Liver (tissue), 9 donors: Measurements from ENCODE around the gene KRTAP5-2. TPM values are rescaled to one million over a fixed set of nuclear protein-coding genes. Genes with fewer than 3 reads are reported as not detected.

Source experiments
- DNase-seq: peaks from one replicate; pipeline ENCODE4 v3.0.0-alpha.2; 2017; ENCODE audit warnings: low spot score
- H3K27ac ChIP-seq, 2 donors: one replicate each; pipeline ENCODE4 v1.7.0; 2013; ENCODE audit warnings: inconsistent platforms in 2 of 2, low read length in 2 of 2, control low read depth in 1 of 2, low read depth in 1 of 2, mild to moderate bottlenecking in 1 of 2
- H3K27me3 ChIP-seq, 4 donors: one replicate each; pipeline versions ENCODE4 v1.6.1 to v1.7.0; 2013; ENCODE audit warnings: low read length in 3 of 4, inconsistent platforms in 1 of 4, mild to moderate bottlenecking in 1 of 4, moderate library complexity in 1 of 4; ENCODE audit not compliant: control insufficient read depth in 4 of 4, insufficient read depth in 4 of 4
- H3K36me3 ChIP-seq, 4 donors: one replicate each; pipeline versions ENCODE4 v1.6.1 to v1.7.0; 2013; ENCODE audit warnings: low read length in 3 of 4, mild to moderate bottlenecking in 3 of 4, low read depth in 1 of 4, moderate library complexity in 1 of 4; ENCODE audit not compliant: control insufficient read depth in 4 of 4, insufficient read depth in 3 of 4
- H3K4me1 ChIP-seq, 4 donors: one replicate each; pipeline versions ENCODE4 v1.6.1 to v1.7.0; 2013; ENCODE audit warnings: low read length in 3 of 4, mild to moderate bottlenecking in 3 of 4, moderate library complexity in 1 of 4; ENCODE audit not compliant: control insufficient read depth in 4 of 4, insufficient read depth in 4 of 4
- H3K4me3 ChIP-seq, 3 donors: one replicate each; pipeline versions ENCODE4 v1.6.1 to v1.7.0; 2013; ENCODE audit warnings: low read length in 3 of 3, control low read depth in 1 of 3, low read depth in 1 of 3, mild to moderate bottlenecking in 1 of 3
- H3K9ac ChIP-seq, 2 donors: one replicate each; pipeline ENCODE4 v1.7.0; 2013; ENCODE audit warnings: low read length in 2 of 2, mild to moderate bottlenecking in 2 of 2, moderate library complexity in 2 of 2, control low read depth in 1 of 2, low read depth in 1 of 2
- H3K9me3 ChIP-seq, 4 donors: one replicate each; pipeline versions ENCODE4 v1.6.1 to v1.7.0; 2013; ENCODE audit warnings: low read length in 3 of 4; ENCODE audit not compliant: control insufficient read depth in 4 of 4
- ATF3 ChIP-seq: IDR thresholded peaks from 2 replicates; pipeline ENCODE4 v1.6.1; 2016; ENCODE audit warnings: antibody characterized with exemption
- CTCF ChIP-seq: fragments of 150-350 bp; IDR thresholded peaks from 2 replicates; pipeline ENCODE4 v1.5.1; 2017; ENCODE audit warnings: improper control_type of control experiment, low read depth, low read length; ENCODE audit not compliant: missing input control
- EGR1 ChIP-seq, 2 donors: IDR thresholded peaks; 2 replicates each; pipeline ENCODE4 v1.6.1; 2016 to 2018; ENCODE audit warnings: antibody characterized with exemption in 2 of 2, low read depth in 2 of 2
- FOXA1 ChIP-seq: IDR thresholded peaks from 2 replicates; pipeline ENCODE4 v1.6.1; 2016; ENCODE audit warnings: antibody characterized with exemption
- FOXA2 ChIP-seq: IDR thresholded peaks from 2 replicates; pipeline ENCODE4 v1.6.1; 2016; ENCODE audit warnings: antibody characterized with exemption
- GABPA ChIP-seq, 2 donors: IDR thresholded peaks in 1 of 2; conservative IDR thresholded peaks in 1 of 2; 2 replicates each; pipeline ENCODE4 v1.6.1; 2016; ENCODE audit warnings: antibody characterized with exemption in 2 of 2, mild to moderate bottlenecking in 1 of 2, moderate library complexity in 1 of 2
- HNF4A ChIP-seq, 2 donors: conservative IDR thresholded peaks; 2 replicates each; pipeline ENCODE4 v1.6.1; 2016; ENCODE audit warnings: antibody characterized with exemption in 2 of 2, mild to moderate bottlenecking in 2 of 2
- HNF4G ChIP-seq: IDR thresholded peaks from 2 replicates; pipeline ENCODE4 v1.6.1; 2016; ENCODE audit warnings: antibody characterized with exemption
- JUND ChIP-seq, 2 donors: IDR thresholded peaks; 2 replicates each; pipeline ENCODE4 v1.6.1; 2016; ENCODE audit warnings: antibody characterized with exemption in 2 of 2
- MAX ChIP-seq: IDR thresholded peaks from 2 replicates; pipeline ENCODE4 v1.6.1; 2016; ENCODE audit warnings: antibody characterized with exemption
- NR2F2 ChIP-seq: IDR thresholded peaks from 2 replicates; pipeline ENCODE4 v1.6.1; 2016; ENCODE audit warnings: antibody characterized with exemption
- RAD21 ChIP-seq, 2 donors: IDR thresholded peaks; 2 replicates each; pipeline ENCODE4 v1.6.1; 2016; ENCODE audit warnings: antibody characterized with exemption in 2 of 2, mild to moderate bottlenecking in 2 of 2
- REST ChIP-seq: IDR thresholded peaks from 2 replicates; pipeline ENCODE4 v1.6.1; 2016; ENCODE audit warnings: antibody characterized with exemption, mild to moderate bottlenecking
- RXRA ChIP-seq, 2 donors: IDR thresholded peaks; 2 replicates each; pipeline ENCODE4 v1.6.1; 2017 to 2018; ENCODE audit warnings: antibody characterized with exemption in 2 of 2, mild to moderate bottlenecking in 1 of 2
- SP1 ChIP-seq: IDR thresholded peaks from 2 replicates; pipeline ENCODE4 v1.6.1; 2018; ENCODE audit warnings: antibody characterized with exemption, mild to moderate bottlenecking
- TAF1 ChIP-seq: conservative IDR thresholded peaks from 2 replicates; pipeline ENCODE4 v1.6.1; 2016; ENCODE audit warnings: antibody characterized with exemption, mild to moderate bottlenecking
- YY1 ChIP-seq: IDR thresholded peaks from 2 replicates; pipeline ENCODE4 v1.6.1; 2016; ENCODE audit warnings: antibody characterized with exemption, mild to moderate bottlenecking
- ZBTB33 ChIP-seq: IDR thresholded peaks from 2 replicates; pipeline ENCODE4 v1.6.1; 2016; ENCODE audit warnings: antibody characterized with exemption
- WGBS: extraction: QIAGEN DNeasy Blood & Tissue Kit; methylation state at CpG from one replicate; pipeline ENCODE4 v1.1.7; 2013; 5-methylcytosine and 5-hydroxymethylcytosine counted together
- polyA plus RNA-seq, 2 donors: library from polyadenylated mRNA; stranded (reverse) in 1 of 2; unstranded in 1 of 2; fragments of 200-250 nt in 1 of 2; fragments of >200 nt in 1 of 2; fragmentation: Nextera tagmentation in 1 of 2; extraction: Ambion mirVana in 1 of 2; gene quantifications; one replicate each; pipeline versions ENCODE4 v1.2.1 to v1.2.3, GENCODE V29; 2013 to 2015
- total RNA-seq, 2 donors: library from RNA; depleted of rRNA; stranded (reverse); fragments of >200 nt; gene quantifications; one replicate each; pipeline ENCODE4 v1.2.3, GENCODE V29; 2014
- donor health status: healthy.
- donor health status: healthy.
- donor health status: healthy.
- donor health status: healthy.
- donor health status: healthy.

Gene KRTAP5-2
- total and polyA plus RNA-seq, 4 donors = 0.08 TPM; not detected in 3

- H3K27me3 ChIP-seq = peaks cover 0 to 4% (median 1%) of the 10 kb centered on the region in 4 donors
- no peaks in the 10 kb centered on the region for H3K4me1 ChIP-seq
- TF ChIP-seq GABPA (IDR thresholded peaks at IDR 0.05 in 1 of 2, conservative IDR thresholded peaks at IDR 0.05 in 1 of 2) (no peak), REST (no peak), EGR1 (IDR thresholded peaks at IDR 0.05; ENCODE audit: low read depth in 2 of 2) (no peak), HNF4G (no peak), ZBTB33 (no peak)
- 88% methylated on average over 19 of the region's 19 CpGs for WGBS
- no peak overlapping the region for H3K9ac ChIP-seq
- no peaks in the 10 kb centered on the region for H3K9me3 ChIP-seq
- DNase-seq = no peak
- no peak overlapping the region for H3K27ac ChIP-seq
- no peaks in the 10 kb centered on the region for H3K36me3 ChIP-seq
- H3K4me3 ChIP-seq = no peak overlapping the region
These were observed 38.3 kb upstream of the KRTAP5-2 start for GRCh38 chr11:1636291-1636950.

- Histone ChIP-seq H3K27me3 (peaks cover 0 to 8% (median 1%) of the 10 kb centered on the region in 4 donors), H3K36me3 (no peaks in the 10 kb centered on the region), H3K27ac (no peak overlapping the region), H3K9me3 (no peaks in the 10 kb centered on the region), H3K4me1 (peaks cover 0 to 3% (median 0%) of the 10 kb centered on the region in 4 donors), H3K9ac (no peak overlapping the region), H3K4me3 (no peak overlapping the region)
- WGBS = 85% methylated on average over 10 of the region's 10 CpGs
- no peak for DNase-seq
- TF ChIP-seq EGR1 (IDR thresholded peaks at IDR 0.05; ENCODE audit: low read depth in 2 of 2) (no peak), RXRA (IDR thresholded peaks at IDR 0.05) (no peak), FOXA1 (no peak), TAF1 (no peak), ATF3 (no peak), MAX (no peak), RAD21 (IDR thresholded peaks at IDR 0.05) (no peak), HNF4A (conservative IDR thresholded peaks at IDR 0.05) (no peak), GABPA (IDR thresholded peaks at IDR 0.05 in 1 of 2, conservative IDR thresholded peaks at IDR 0.05 in 1 of 2) (no peak), HNF4G (no peak), JUND (IDR thresholded peaks at IDR 0.05) (no peak), REST (no peak), YY1 (no peak), SP1 (no peak), FOXA2 (no peak), NR2F2 (no peak), CTCF (no peak), ZBTB33 (no peak)
These were observed 35.8 kb upstream of the KRTAP5-2 start for GRCh38 chr11:1633864-1634263.
